Prostate gland (tissue), 2 donors: ENCODE results near the gene PDE8A. TPM values are rescaled to one million over a fixed set of nuclear protein-coding genes. Genes with fewer than 3 reads are reported as not detected.

ENCODE experiments used
- DNase-seq: peaks from one replicate; pipeline ENCODE4 v3.0.0-alpha.2; 2019; ENCODE audit warnings: low spot score
- H3K27ac ChIP-seq, 2 donors: fragments of 200-600 bp; sonication (generic); 2 replicates each; pipeline ENCODE4 v1.5.1; 2017 to 2019
- H3K27me3 ChIP-seq: fragments of 200-600 bp; sonication (generic); replicated peaks from 2 replicates; pipeline ENCODE4 v1.5.1; 2019; ENCODE audit not compliant: insufficient read depth
- H3K36me3 ChIP-seq, 2 donors: fragments of 200-600 bp; sonication (generic); 1 replicate in 1 of 2; 2 replicates in 1 of 2; pipeline versions ENCODE4 v1.5.1 to v1.8.1; 2017 to 2019
- H3K4me1 ChIP-seq: fragments of 200-600 bp; sonication (generic); replicated peaks from 2 replicates; pipeline ENCODE4 v1.5.1; 2019
- H3K4me3 ChIP-seq, 2 donors: fragments of 200-600 bp; sonication (generic); 2 replicates each; pipeline ENCODE4 v1.5.1; 2017 to 2019
- H3K9me3 ChIP-seq: fragments of 200-600 bp; sonication (generic); 2 replicates; pipeline ENCODE4 v1.5.1; 2017
- POLR2A ChIP-seq: fragments of 450-650 bp; IDR thresholded peaks from one replicate; pipeline ENCODE4 v1.6.1; 2016; ENCODE audit warnings: antibody characterized with exemption, mild to moderate bottlenecking
- POLR2AphosphoS5 ChIP-seq: sonication (generic); formaldehyde crosslinking; IDR thresholded peaks from one replicate; pipeline ENCODE4 v1.6.1; 2017; ENCODE audit warnings: antibody characterized with exemption
- WGBS: methylation state at CpG from one replicate; pipeline ENCODE4 v1.1.5; 2018; 5-methylcytosine and 5-hydroxymethylcytosine counted together
- intact Hi-C: fragments of 100-400 bp; cut with DNase I; formaldehyde crosslinking; loops from one replicate; pipeline ENCODE4 v1.14.2; 2022
- total RNA-seq, 2 donors: library from RNA; depleted of rRNA; stranded (reverse); fragments of >200 nt; gene quantifications; one replicate each; pipeline ENCODE4 v1.1.0, GENCODE V29; 2016
- TF ChIP-seq, protein P1 (sequence below), 4 experiments: fragments of 200-600 bp in 2 of 4; fragments of 450-650 bp in 2 of 4; sonication (generic) in 2 of 4; IDR thresholded peaks; 1 replicate in 3 of 4; 2 replicates in 1 of 4; pipeline ENCODE4 v1.5.1; 2016 to 2019; ENCODE audit warnings: antibody characterized with exemption in 4 of 4, mild to moderate bottlenecking in 2 of 4, moderate library complexity in 2 of 4

The PDE8A gene
- total RNA-seq, 2 donors from 2014 or later: 28.3 to 52.7 TPM

DNA sequence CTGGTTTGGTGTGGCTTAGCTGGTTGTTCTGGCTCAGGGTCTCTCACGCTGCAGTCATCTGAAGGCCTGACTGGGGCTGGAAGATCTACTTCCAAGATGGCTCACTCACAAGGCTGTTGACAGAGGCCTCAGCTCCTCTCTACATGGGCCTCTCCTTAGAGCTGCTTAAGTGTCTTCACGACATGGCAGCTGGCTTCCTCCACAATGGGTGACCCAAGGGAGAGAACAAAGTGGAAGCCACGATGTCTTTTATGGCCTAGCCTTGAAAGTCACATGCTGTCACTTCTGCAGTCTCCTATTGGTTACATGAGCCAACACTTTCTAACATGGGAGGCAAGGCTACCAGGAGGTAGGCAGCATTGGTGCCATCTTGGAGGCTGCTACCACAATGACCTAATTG lies 13.4 kb upstream of the PDE8A start:
- 95% methylated on average over 3 of the region's 3 CpGs for WGBS
- Histone ChIP-seq H3K9me3 (no peaks in the 10 kb centered on the region), H3K27ac (no peak overlapping the region), H3K4me3 (no peak overlapping the region), H3K27me3 (no peaks in the 10 kb centered on the region), H3K4me1 (no peaks in the 10 kb centered on the region), H3K36me3 (no peaks in the 10 kb centered on the region)
- TF ChIP-seq, protein P1, sequence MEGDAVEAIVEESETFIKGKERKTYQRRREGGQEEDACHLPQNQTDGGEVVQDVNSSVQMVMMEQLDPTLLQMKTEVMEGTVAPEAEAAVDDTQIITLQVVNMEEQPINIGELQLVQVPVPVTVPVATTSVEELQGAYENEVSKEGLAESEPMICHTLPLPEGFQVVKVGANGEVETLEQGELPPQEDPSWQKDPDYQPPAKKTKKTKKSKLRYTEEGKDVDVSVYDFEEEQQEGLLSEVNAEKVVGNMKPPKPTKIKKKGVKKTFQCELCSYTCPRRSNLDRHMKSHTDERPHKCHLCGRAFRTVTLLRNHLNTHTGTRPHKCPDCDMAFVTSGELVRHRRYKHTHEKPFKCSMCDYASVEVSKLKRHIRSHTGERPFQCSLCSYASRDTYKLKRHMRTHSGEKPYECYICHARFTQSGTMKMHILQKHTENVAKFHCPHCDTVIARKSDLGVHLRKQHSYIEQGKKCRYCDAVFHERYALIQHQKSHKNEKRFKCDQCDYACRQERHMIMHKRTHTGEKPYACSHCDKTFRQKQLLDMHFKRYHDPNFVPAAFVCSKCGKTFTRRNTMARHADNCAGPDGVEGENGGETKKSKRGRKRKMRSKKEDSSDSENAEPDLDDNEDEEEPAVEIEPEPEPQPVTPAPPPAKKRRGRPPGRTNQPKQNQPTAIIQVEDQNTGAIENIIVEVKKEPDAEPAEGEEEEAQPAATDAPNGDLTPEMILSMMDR (IDR thresholded peaks at IDR 0.05): no peak
- TF ChIP-seq POLR2A (no peak), POLR2AphosphoS5 (no peak)
- intact Hi-C loops: no loop called here
- DNase-seq: no peak

DNA sequence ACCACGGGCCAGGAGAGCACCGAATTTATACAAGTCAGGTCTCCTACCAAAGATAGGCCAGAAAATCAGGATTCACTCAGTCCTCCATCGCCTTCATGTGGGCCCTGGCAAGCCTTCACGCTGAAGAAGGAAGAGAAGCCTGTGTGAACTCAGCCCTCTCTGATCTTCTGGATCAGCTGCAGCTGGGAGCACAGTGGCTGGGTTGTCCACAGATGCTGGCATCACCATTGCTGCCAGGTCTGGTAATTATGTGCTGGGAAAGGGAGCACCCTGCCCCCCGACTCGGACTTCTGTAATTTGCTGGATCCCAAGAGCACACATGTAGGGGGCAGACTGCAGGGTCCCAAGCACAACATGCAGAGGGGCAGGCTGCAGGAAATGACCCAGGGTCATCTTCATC lies 12.4 kb upstream of the PDE8A start:
- WGBS: 75% methylated on average over 6 of the region's 6 CpGs
- no peak overlapping the region for H3K27ac ChIP-seq
- TF ChIP-seq, protein P1 (IDR thresholded peaks at IDR 0.05): no peak
- TF ChIP-seq POLR2AphosphoS5 (no peak), POLR2A (no peak)
- DNase-seq: no peak
- no peaks in the 10 kb centered on the region for H3K9me3 ChIP-seq
- intact Hi-C loops: no loop called here
- H3K4me1 ChIP-seq: no peaks in the 10 kb centered on the region
- H3K4me3 ChIP-seq: no peak overlapping the region
- no peaks in the 10 kb centered on the region for H3K27me3 ChIP-seq
- no peaks in the 10 kb centered on the region for H3K36me3 ChIP-seq

DNA sequence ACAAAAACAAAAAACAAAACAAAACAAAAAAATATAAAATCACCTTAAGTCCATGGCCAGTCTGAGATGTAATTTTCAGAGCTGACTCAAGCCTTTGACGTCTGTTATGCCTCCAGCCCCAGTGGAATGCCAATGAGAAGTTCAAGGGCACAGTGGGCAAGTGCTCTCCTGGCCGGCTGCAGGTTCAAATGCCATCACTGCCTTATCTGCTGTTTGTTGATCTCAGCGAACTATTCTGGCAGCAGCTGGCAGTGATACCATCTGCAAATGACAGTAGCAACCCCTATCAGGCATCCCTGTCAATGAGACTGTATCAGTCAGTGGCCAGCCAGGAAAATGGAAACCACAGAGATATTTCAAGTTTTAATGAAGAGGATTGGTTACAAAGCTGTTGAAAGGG lies 10.8 kb upstream of the PDE8A start:
- 75% methylated on average over 3 of the region's 3 CpGs for WGBS
- intact Hi-C loops: no loop called here
- Histone ChIP-seq H3K27ac (no peak overlapping the region), H3K27me3 (no peaks in the 10 kb centered on the region), H3K9me3 (no peaks in the 10 kb centered on the region), H3K4me1 (no peaks in the 10 kb centered on the region), H3K4me3 (no peak overlapping the region), H3K36me3 (no peaks in the 10 kb centered on the region)
- TF ChIP-seq POLR2A (no peak), POLR2AphosphoS5 (no peak)
- TF ChIP-seq, protein P1 (IDR thresholded peaks at IDR 0.05): no peak
- DNase-seq: no peak

DNA sequence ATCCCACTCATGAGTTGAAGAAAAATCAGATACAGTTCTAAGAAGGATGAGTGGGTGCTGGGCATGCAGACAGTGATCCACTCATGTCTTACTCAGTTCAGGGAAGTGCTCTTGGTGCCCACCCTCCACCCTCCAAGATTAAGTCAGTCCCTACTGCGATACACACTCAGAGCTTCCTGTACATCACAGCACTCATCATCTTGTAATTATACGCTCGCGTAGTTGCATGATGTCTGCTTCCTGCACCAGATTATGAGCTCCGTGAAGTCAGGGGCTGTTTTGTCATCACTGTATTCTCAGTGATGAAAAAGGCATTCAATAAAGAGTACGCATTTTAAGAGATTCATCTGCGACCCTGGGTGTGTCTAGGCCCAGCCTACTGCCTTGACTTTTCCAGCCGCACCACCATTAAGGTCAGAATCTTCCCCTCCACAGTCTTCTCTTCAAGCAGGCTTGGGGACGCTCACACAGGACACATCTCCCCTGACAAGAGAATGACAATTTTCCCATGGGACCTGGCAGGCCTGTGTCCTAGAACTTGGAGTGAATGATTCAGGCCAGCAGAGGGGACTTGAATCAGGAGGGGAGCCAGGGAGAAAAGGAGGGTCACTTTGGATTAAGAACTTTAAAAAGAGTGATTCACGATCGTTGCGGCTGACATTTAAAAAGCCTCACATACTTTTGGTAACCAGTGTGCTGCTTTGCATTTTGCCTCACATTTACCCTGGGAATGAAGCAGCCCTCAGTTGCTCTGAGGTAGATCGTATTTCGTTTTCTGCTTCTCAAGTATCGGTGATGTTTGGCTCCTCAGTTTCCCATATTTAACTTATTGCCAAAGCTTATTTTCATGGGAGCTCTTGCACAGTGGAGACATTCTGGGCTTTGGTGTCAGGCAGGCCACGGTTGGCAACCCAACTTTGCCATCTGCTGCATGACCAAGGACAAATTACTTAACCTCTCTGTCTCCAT lies 7.9 kb upstream of the PDE8A start:
- WGBS: 84% methylated on average over 16 of the region's 16 CpGs
- no peak for DNase-seq
- H3K4me1 ChIP-seq: no peaks in the 10 kb centered on the region
- H3K36me3 ChIP-seq: no peaks in the 10 kb centered on the region
- TF ChIP-seq POLR2A (no peak), POLR2AphosphoS5 (no peak)
- TF ChIP-seq, protein P1 (IDR thresholded peaks at IDR 0.05): no peak
- H3K4me3 ChIP-seq: no peak overlapping the region
- no peak overlapping the region for H3K27ac ChIP-seq
- intact Hi-C loops: no loop called here
- H3K27me3 ChIP-seq: no peaks in the 10 kb centered on the region
- H3K9me3 ChIP-seq: no peaks in the 10 kb centered on the region
